Activated gamma-delta T cell treated with Interleukin-2 at 50 U/mL for 16 hours (primary cell): ENCODE results near the gene GRAMD2B.
"Not testable (repeated sequence)": the region's sequence is repeated elsewhere in the genome, so short reads cannot be mapped to it uniquely, and the experiment has no call there.

Experiments used
- DNase-seq: peaks from one replicate; pipeline ENCODE4 v3.0.0-alpha.2; 2020

The GRAMD2B gene

GRCh38 chr5:126516133-126516532 is 92.9 kb downstream of the GRAMD2B start:
- no peak for DNase-seq

GRCh38 chr5:126516852-126517251 is 93.6 kb downstream of the GRAMD2B start:
- no peak for DNase-seq

- DNase-seq: not testable (repeated sequence)
Observed at GRCh38 chr5:126519223-126519622, 96.0 kb downstream of the GRAMD2B start.

GRCh38 chr5:126519637-126520592 is 96.7 kb downstream of the GRAMD2B start:
- DNase-seq: no peak

- no peak for DNase-seq
Observed at GRCh38 chr5:126520593-126520953, 97.4 kb downstream of the GRAMD2B start.

GRCh38 chr5:126521130-126521529 is 97.9 kb downstream of the GRAMD2B start:
- no peak for DNase-seq

- no peak for DNase-seq
Observed at GRCh38 chr5:126523818-126524510, 100.8 kb downstream of the GRAMD2B start.

GRCh38 chr5:126525630-126526245 is 102.5 kb downstream of the GRAMD2B start:
- DNase-seq: no peak

GRCh38 chr5:126526493-126526892 is 103.3 kb downstream of the GRAMD2B start:
- DNase-seq: no peak

- DNase-seq: no peak
Observed at GRCh38 chr5:126527158-126527557, 103.9 kb downstream of the GRAMD2B start.

- DNase-seq: no peak
Observed at GRCh38 chr5:126527892-126528291, 104.7 kb downstream of the GRAMD2B start.

GRCh38 chr5:126531543-126532120 is 108.4 kb downstream of the GRAMD2B start:
- DNase-seq: no peak

GRCh38 chr5:126534553-126534952 is 111.3 kb downstream of the GRAMD2B start:
- no peak for DNase-seq

GRCh38 chr5:126535856-126536545 is 112.8 kb downstream of the GRAMD2B start:
- no peak for DNase-seq

GRCh38 chr5:126536874-126537273 is 113.7 kb downstream of the GRAMD2B start:
- DNase-seq: no peak

- no peak for DNase-seq
Observed at GRCh38 chr5:126538579-126538978, 115.4 kb downstream of the GRAMD2B start.

GRCh38 chr5:126540631-126541030 is 117.4 kb downstream of the GRAMD2B start:
- no peak for DNase-seq

- DNase-seq: no peak
Observed at GRCh38 chr5:126542441-126542840, 119.2 kb downstream of the GRAMD2B start.

GRCh38 chr5:126543009-126543408 is 119.8 kb downstream of the GRAMD2B start:
- no peak for DNase-seq

- DNase-seq: no peak
Observed at GRCh38 chr5:126543660-126544059, 120.5 kb downstream of the GRAMD2B start.
